HT1080 (cell line): ENCODE data around the gene LRRC63. TPM values are rescaled to one million over a fixed set of nuclear protein-coding genes. Genes with fewer than 3 reads are reported as not detected.
"Not testable (repeated sequence)": the region's sequence is repeated elsewhere in the genome, so short reads cannot be mapped to it uniquely, and the experiment has no call there.

Experiments used
- DNase-seq: peaks from one replicate; pipeline ENCODE4 v3.0.0-alpha.2; 2015; ENCODE audit warnings: low read depth
- total RNA-seq: library from RNA; depleted of rRNA; stranded (reverse); fragments of >200 nt; shearing (Covaris generic); gene quantifications from 2 replicates; pipeline ENCODE4 v1.2.3, GENCODE V29; 2014

Gene LRRC63
- total RNA-seq, 1 experiment from 2014 or later = 0.03 TPM

DNA sequence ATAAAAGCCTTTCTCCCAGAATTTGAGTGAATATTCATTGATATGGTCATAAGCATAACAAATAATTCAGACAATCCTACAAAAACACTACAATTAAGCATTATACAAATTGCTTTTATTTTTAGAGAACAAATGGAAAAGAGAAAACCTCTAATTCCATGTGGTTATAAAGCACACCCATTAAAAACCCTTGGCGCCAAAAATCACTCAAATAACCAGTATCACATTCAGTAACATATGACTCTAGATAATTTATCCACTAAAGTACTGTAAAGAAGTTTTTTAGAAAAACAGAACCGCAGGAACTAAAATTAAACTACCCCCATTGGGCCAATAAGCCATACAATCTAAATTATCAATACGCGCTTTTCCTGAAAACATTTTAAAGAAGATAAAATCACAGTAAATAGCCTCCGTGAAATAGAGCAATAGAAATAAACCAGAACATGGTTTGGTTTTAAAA, 30.3 kb upstream of the LRRC63 start:
- no peak for DNase-seq

GRCh38 chr13:46181840-46182490, 29.8 kb upstream of the LRRC63 start, which contains the start of gene LCP1:
TSS of gene LCP1 (minus strand) at chr13:46182177. CDS start at chr13:46159662, 22,515 bp downstream.
- peak; percentile 96 for DNase-seq

DNA sequence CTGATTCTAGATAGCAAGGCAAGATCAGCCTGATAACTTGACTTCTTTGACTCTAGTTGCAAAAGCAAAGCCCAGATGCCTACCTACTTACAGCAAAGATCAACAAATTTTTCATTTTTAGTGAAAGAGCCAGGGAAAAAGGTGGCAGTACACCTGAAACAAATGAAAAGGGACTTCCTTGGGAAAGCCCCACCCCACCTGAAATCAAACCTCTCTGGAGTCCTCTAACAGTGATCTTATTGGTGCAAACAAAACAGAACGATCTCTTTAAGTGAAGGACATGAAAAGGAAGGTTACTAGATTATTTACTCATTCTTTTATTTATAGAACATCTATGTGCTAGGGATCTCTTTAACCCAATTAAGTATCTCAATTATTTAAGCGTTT, 29.2 kb upstream of the LRRC63 start:
- no peak for DNase-seq

GRCh38 chr13:46183018-46183946, 28.4 kb upstream of the LRRC63 start:
- DNase-seq = no peak

DNA sequence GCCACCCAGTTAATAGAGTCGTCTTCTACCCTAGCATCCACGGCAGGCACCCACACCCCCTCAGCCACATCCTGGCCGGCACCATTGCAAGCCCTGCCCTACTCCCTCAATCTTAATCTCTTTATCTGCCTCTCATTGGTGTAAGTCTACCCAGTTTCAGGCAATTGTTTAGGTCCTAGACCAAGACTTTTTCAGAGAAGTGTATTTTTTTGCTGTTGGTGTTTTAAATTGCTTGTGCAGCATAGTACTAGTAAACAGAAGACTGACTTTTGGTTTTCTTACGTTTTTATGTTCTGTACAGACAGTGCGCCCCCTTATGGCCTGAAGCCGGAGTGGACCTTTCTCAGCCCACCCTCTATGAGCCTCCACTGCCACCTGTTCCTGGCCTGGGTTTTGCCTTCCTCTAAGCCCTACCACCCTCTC, 27.4 kb upstream of the LRRC63 start:
- peak; percentile 71 for DNase-seq

GRCh38 chr13:46185634-46186033, 26.1 kb upstream of the LRRC63 start:
- no peak for DNase-seq

DNA sequence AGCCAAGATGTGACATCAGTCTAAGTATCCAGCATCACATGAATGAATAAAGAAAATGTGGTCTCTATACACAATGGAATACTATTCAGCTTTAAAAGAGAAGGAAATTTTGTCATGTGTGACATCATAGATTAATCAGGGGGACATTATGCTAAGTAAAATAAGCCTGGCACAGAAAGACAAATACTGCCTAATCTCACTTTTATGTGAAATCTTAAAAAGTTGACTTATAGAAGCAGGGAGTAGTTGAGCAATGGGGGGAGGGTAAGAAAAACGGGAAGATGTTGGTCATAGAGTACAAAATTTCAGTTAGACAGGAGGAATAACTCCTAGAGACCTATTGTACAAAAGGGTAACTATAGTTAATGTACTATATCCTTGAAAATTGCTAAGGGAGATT, 19.3 kb upstream of the LRRC63 start:
- DNase-seq = no peak

GRCh38 chr13:46195016-46195415, 16.7 kb upstream of the LRRC63 start:
- DNase-seq = no peak

DNA sequence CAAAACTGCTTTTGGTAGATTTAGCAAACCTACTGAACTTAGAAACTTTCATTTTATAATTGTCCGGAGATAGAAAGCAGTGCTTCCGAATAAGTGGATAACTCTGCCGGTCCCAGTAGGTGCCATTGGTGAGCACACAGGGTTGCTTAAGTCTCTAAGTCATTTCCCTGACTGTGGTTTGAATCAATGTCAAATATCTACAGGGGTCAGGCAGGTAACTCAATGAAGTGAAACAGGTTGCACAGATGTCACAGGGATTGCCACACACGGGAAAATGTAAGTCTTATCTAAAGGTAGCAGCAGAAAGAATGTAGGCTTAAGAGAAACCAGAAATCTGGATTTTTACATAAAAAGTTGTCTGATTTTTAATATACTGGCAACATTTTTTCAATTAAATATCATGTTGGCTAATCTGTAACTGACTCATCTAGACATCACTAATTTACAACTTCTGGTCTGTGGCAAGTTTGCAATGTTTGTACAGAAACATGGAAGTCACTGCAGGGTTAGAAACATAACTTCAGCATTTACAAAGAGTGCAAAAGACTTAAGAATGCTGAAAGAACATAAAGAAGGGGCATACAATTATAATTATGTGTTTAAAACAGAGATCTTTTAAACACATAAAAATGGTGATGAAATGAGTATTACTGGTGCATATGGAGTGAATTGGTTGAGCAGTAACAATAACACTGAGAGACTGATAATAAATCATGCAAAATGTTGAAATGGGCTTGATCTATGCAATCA, 14.3 kb upstream of the LRRC63 start:
- DNase-seq = no peak

DNA sequence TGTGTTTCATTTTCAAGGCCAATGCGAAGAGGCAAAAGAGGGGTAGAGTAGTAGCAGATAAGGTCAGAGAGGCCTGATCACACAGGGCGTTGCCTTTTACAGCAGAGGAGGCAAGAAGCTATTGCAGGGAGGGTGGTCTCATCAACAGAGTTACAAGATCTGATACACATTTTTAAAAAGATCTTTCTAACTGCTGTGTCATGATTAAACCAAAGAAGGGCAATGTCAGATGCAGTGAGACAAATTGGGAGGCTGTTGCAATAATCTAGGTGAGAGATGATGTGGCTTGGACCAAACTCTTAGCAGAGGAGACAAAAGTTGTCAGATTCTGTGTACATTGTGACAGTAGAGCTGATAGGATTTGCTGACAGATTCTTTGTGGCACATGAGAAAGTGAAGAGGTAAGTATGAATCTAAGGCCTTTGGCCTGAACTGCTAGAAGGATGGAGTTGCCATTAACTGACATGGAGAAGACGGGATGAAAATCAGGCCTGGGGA, 13.0 kb upstream of the LRRC63 start:
- no peak for DNase-seq

DNA sequence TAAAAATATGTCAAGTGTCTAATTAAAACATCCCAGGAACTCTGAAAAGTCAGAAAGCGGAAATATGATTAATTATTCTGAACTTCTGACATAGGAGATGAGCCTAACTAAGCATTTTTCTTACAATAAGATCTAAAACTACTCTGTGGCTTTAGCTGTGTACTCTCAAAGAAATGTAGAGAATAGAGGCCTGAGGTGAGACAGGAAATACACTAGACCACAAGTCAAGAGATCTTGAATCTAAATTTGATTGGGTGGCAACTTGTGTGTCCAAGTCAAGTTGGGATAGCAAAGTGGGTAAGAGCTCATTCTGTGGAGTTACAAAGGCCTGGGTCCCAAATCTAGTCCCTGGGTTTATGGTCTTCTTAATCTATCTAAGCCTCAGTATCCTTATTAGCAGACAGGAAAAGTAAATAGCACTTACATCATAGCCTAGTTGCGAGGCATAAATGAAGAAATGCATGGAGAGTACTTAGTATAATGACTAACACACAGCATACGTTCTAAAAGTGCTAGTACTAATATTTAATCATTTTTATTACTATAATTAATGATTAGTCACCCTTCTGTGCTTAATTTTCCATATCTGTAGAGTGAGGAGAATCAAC, 9.4 kb upstream of the LRRC63 start:
- no peak for DNase-seq

DNA sequence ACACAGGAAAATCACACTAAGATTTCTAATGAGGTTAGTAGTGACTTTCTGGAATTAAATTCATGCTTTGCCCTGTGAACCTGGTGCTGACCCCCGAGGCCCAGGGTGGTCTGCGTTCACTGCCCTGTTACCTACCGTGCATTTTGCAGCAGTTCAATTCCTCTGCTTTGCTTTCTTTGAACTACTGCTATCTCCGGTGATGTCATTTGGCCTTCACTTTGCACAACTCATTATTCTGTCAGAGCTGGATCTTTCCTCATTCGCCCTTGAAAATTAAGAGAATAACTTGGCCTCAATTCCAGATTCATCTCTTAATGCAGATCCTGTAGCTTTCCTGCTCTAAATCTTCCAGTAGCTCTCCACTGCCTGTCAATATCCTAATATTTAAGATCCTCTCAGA, 8.8 kb upstream of the LRRC63 start:
- DNase-seq = no peak

DNA sequence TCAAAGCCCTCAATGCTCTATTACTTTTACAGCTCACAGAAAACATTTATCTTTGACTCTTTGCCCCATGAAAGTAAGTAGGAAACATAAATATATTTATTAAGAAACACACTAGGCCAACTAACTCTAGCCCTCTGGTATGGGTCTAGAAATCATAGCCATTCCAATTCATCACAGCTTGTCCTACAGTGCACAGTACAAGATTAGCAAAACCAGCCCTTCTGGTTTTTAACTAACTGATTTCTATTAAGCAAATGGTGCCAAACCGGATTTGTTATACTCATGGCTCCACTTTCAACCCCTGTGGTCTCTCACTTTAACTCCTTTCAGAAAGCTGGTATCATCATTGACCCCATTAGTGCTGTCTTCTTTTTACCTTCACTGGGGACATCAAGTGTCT, 5.6 kb upstream of the LRRC63 start:
- no peak for DNase-seq

DNA sequence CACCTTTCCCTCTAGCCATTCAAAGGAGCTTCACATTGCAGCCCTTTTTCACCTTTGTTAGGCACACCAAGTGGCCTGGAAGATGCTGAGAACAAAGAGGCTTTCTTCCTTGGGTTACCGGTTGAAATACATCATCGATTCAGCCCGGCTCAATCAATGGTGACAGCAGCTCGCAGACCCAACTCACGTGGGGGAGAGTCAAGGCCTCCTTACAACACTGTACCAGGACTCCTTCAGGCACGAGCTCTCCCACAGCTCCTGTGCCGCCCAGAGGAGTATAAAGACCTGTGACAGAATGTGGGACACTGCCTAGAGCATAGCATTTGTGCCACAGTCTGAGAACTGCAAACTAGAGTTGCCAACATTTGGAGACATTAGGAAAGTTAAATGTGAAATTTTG, 3.9 kb upstream of the LRRC63 start:
- DNase-seq = no peak

GRCh38 chr13:46210362-46211083, 1.2 kb upstream of the LRRC63 start:
- no peak for DNase-seq

DNA sequence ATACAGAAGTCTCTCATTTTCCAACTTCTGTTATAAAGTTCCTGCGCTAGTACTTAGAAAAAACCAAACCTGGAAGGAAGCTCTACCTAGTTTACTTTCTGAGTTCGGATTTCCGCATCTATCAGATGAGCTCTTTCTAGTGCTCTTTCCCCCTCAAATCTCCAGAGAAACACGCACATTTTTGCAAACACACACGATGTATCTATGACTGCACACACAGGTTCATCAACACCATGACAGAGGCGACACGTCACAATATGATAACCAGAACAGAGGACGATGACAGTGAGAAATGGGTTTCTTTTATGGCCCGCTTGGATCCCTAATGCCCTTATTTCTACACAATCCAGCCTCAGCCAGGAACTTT, 629 bp upstream of the LRRC63 start:
- no peak for DNase-seq

DNA sequence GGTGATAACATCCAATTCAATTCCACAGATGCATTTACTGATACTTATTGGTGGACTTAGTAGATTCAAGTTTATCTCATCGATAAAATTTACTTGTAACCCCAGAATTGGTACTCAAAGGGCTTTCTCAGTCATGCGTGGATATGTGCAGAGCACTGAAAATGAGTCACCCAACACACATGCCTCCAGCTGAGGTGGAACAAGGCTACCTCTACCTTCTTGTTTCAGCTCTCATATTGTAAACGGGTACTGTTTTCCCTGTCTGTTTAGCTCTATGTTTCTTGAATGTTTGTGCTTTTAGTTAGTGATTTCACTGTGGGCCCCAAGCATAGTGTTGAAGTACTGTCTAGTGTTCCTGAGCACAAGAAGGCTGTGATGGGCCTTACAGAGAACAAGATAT, 1.5 kb downstream of the LRRC63 start:
- DNase-seq = no peak

DNA sequence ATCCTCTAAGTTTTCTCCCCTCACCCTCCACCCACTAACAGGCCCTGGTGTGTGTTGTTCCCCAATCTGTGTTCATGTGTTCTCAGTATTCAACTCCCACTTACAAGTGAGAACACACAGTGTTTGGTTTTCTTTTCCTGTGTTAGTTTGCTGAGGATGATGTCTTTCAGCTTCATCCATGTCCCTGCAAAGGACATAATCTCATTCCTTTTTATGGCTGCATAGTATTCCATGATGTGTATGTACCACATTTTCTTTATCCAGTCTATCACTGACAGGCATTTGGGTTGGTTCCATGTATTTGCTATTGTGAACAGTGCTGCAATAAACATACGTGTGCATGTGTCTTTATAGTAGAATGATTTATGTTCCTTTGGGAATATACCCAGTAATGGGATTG, 3.0 kb downstream of the LRRC63 start:
- not testable (repeated sequence) for DNase-seq

GRCh38 chr13:46220234-46220633, 8.5 kb downstream of the LRRC63 start:
- DNase-seq = not testable (repeated sequence)

GRCh38 chr13:46229251-46229650, 17.5 kb downstream of the LRRC63 start:
- DNase-seq = no peak

DNA sequence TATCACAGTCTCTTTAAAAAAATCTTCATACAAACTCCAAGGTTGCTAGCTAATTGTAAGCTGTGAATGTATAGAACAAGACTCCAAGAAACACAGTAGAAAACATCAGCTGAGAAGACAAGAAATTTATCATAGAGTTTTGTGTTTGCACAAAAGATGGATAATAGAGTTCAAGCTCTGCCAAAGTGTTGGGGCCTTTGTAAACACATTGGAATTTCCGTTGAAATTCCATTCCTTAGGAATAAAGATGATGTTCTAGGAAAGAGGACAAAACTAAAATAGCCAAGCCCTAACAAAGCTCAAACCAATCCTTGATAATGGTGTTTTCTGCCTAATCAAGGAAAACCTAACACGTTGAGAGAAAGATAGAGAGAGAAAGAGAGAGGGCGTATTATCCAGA, 20.6 kb downstream of the LRRC63 start:
- peak; percentile 60 for DNase-seq
